Measurements from ENCODE around the gene VASP. TPM values are rescaled to one million over a fixed set of nuclear protein-coding genes. Genes with fewer than 3 reads are reported as not detected.

Gene VASP
- total and polyA plus RNA-seq, 9 of the 15 experiments (the other 6 are each of a cell fraction or from before 2014, with no cell fraction given), result 16.7 to 261 (median 112) TPM

GRCh38 chr19:45517641-45518468, 10.6 kb downstream of the VASP start:
- BruUV-seq (replicated peaks), result no TSS peak
- TF ChIP-seq RBFOX2 (IDR thresholded peaks at IDR 0.05; ENCODE audit: low read depth, low read length), result peak; percentile 40; the same call in 1 of the 2 replicates
- no peak for TF ChIP-seq ZNF589 (CRISPR knock-in tag; IDR thresholded peaks at IDR 0.05; ENCODE audit: low read depth)
- TF ChIP-seq POLR2AphosphoS2 (IDR thresholded peaks at IDR 0.05; ENCODE audit: low read length), result peak; percentile 30; the same call in 1 of the 2 replicates
- peak; percentile 60; the same call in 1 of the 2 replicates for TF ChIP-seq POLR2G (IDR thresholded peaks at IDR 0.05; ENCODE audit: low read depth, low read length)
- TF ChIP-seq STAT5A (IDR thresholded peaks at IDR 0.05; ENCODE audit: borderline replicate concordance, low read length), result no peak
- Histone ChIP-seq H3K27ac (ENCODE audit: extremely low read depth, low read depth, low read length) (no peak overlapping the region; the same call in 2 of the 3 replicates), H3K27me3 (ENCODE audit: control insufficient read depth in 2 of 2, insufficient read depth in 2 of 2, low read length in 2 of 2) (no peaks in the 10 kb centered on the region), H3K4me1 (replicated peaks in 1 of 2; ENCODE audit: control insufficient read depth in 2 of 2, insufficient read depth in 2 of 2, low read length in 2 of 2) (peaks cover 31 to 54% of the 10 kb centered on the region in 2 experiments), H3K9me1 (ENCODE audit: control insufficient read depth, insufficient read depth, low read length) (no peaks in the 10 kb centered on the region), H3K4me3 (no peak overlapping the region), H4K20me1 (replicated peaks; ENCODE audit: control insufficient read depth, insufficient read depth, low read length) (peaks cover 5% of the 10 kb centered on the region), H3K9ac (ENCODE audit: insufficient read depth in 1 of 2, low read depth in 2 of 2, low read length in 2 of 2) (no peak overlapping the region), H3K9me3 (replicated peaks; ENCODE audit: control insufficient read depth, insufficient read depth, low read depth, low read length) (no peaks in the 10 kb centered on the region), H3K79me2 (ENCODE audit: control insufficient read depth, insufficient read depth, low read length) (peaks cover 46% of the 10 kb centered on the region), H2AFZ (ENCODE audit: low read depth, low read length) (no peak overlapping the region), H3K36me3 (ENCODE audit: control insufficient read depth, insufficient read depth, low read length) (peaks cover 95% of the 10 kb centered on the region), H3K4me2 (ENCODE audit: insufficient read depth, low read length) (no peak overlapping the region)
- no peak for ATAC-seq
- peak in 1 of 4 experiments; percentile 19 for DNase-seq (ENCODE audit: extremely low read depth in 1 of 4, low spot score in 3 of 4)
- CTCF ChIA-PET (ENCODE audit: low intra/inter-chr PET ratio), result no interaction called here
- no peak for FAIRE-seq
- intact Hi-C loops (cut with micrococcal nuclease) (no loop called here), in situ Hi-C loops (cut with MboI) (no loop called here)
- WGBS (ENCODE audit: insufficient coverage, low coverage, missing lambda C conversion rate), result 93% methylated on average over 22 of the region's 50 CpGs
- POLR2A ChIA-PET, result interaction anchor here (0.6 kb wide), 1 partner anchor 1931 kb away, joined by 4 read pairs; no protein-coding TSS in a partner anchor

All from K562 (cell line).